ENCODE results near the gene ACTRT2. TPM values are rescaled to one million over a fixed set of nuclear protein-coding genes. Genes with fewer than 3 reads are reported as not detected.

Gene ACTRT2
- total RNA-seq, 4 donors from 2014 or later = not detected

GRCh38 chr1:3015744-3016143 lies 5.5 kb upstream of the ACTRT2 start:
- no peaks in the 10 kb centered on the region for H3K9me3 ChIP-seq
- peaks cover 19 to 30% (median 26%) of the 10 kb centered on the region in 3 donors for H3K27me3 ChIP-seq
- intact Hi-C loops (cut with DNase I; ENCODE audit: low total_unique reads) (no loop called here), in situ Hi-C loops (cut with MboI; ENCODE audit: low sequenced_read_pairs in 4 of 4) (loop anchor here in 3 of 4 donors (25.0 kb wide), 3 partner anchors 272 to 397 kb away; no protein-coding TSS in a partner anchor)
- no peak overlapping the region for H3K4me3 ChIP-seq
- H3K27ac ChIP-seq = no peak overlapping the region
- ATAC-seq = no peak
- no peaks in the 10 kb centered on the region for H3K36me3 ChIP-seq
- H3K4me1 ChIP-seq = no peaks in the 10 kb centered on the region
- no peak for DNase-seq
- TF ChIP-seq CTCF (IDR thresholded peaks at IDR 0.05 in 4 of 5, conservative IDR thresholded peaks at IDR 0.05 in 1 of 5) = no peak
- no peak for TF ChIP-seq POLR2A (IDR thresholded peaks at IDR 0.05)

- Histone ChIP-seq H3K4me1 (no peaks in the 10 kb centered on the region), H3K27ac (no peak overlapping the region), H3K9me3 (no peaks in the 10 kb centered on the region), H3K27me3 (peaks cover 16 to 30% (median 26%) of the 10 kb centered on the region in 3 donors), H3K36me3 (no peaks in the 10 kb centered on the region), H3K4me3 (no peak overlapping the region)
- ATAC-seq (no peak), DNase-seq (peak in 1 of 2 donors; percentile 1)
- intact Hi-C loops (cut with DNase I; ENCODE audit: low total_unique reads) (no loop called here), in situ Hi-C loops (cut with MboI; ENCODE audit: low sequenced_read_pairs in 4 of 4) (loop anchor here in 3 of 4 donors (25.0 kb wide), 3 partner anchors 270 to 395 kb away; no protein-coding TSS in a partner anchor)
- TF ChIP-seq POLR2A (IDR thresholded peaks at IDR 0.05) = no peak
- TF ChIP-seq CTCF (IDR thresholded peaks at IDR 0.05 in 4 of 5, conservative IDR thresholded peaks at IDR 0.05 in 1 of 5) = no peak
Observed at GRCh38 chr1:3016641-3017439, 4.4 kb upstream of the ACTRT2 start.

DNA sequence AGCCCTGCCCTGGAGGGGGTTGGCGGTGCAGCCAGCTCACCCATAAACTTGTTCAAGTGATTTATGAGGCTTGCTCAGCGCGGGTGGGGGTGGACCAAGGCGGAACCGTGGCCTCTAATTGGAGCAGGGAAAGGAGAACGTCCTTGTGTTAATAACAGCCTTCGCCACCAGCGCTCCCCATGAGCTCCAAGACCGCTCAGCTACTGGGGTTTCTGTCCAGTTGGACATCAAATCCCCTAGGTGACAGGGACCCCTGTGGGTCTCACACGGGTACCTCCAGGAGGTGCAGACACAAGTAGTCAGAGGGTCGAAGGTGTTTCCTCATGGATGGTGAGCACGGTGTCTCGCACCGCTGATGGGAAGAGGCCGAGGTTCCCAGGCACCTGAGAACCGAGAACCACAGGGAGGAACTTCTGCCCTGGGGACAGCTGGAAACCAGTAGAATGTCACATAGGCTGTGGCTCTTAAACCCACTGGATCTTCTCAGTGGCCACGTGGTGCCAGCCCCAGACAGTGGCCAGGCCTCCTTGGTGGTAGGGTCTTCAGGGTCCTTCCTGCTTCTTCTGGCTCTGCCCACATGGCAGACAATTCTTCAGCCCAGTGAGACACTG lies 3.7 kb upstream of the ACTRT2 start:
- in situ Hi-C loops (cut with MboI; ENCODE audit: low sequenced_read_pairs in 4 of 4) = loop anchor here in 3 of 4 donors (25.0 kb wide), 3 partner anchors 270 to 395 kb away; no protein-coding TSS in a partner anchor
- no peaks in the 10 kb centered on the region for H3K4me1 ChIP-seq
- no peak overlapping the region for H3K4me3 ChIP-seq
- intact Hi-C loops (cut with DNase I; ENCODE audit: low total_unique reads) = no loop called here
- peaks cover 10 to 30% (median 23%) of the 10 kb centered on the region in 3 donors for H3K27me3 ChIP-seq
- ATAC-seq = no peak
- no peak for TF ChIP-seq POLR2A (IDR thresholded peaks at IDR 0.05)
- no peak for TF ChIP-seq CTCF (IDR thresholded peaks at IDR 0.05 in 4 of 5, conservative IDR thresholded peaks at IDR 0.05 in 1 of 5)
- DNase-seq = peak in 1 of 2 donors; percentile 4
- H3K27ac ChIP-seq = no peak overlapping the region
- no peaks in the 10 kb centered on the region for H3K36me3 ChIP-seq
- no peaks in the 10 kb centered on the region for H3K9me3 ChIP-seq

- in situ Hi-C loops (cut with MboI; ENCODE audit: low sequenced_read_pairs in 4 of 4) = loop anchor here in 3 of 4 donors (25.0 kb wide), 3 partner anchors 269 to 394 kb away; no protein-coding TSS in a partner anchor
Observed at GRCh38 chr1:3018051-3018471, 3.2 kb upstream of the ACTRT2 start.

More at GRCh38 chr1:3018051-3018471, 3.2 kb upstream of the ACTRT2 start:
- Histone ChIP-seq H3K9me3 (no peaks in the 10 kb centered on the region), H3K27ac (no peak overlapping the region), H3K36me3 (no peaks in the 10 kb centered on the region), H3K4me1 (no peaks in the 10 kb centered on the region), H3K4me3 (no peak overlapping the region), H3K27me3 (peaks cover 5 to 30% (median 18%) of the 10 kb centered on the region in 3 donors)
- DNase-seq (no peak), ATAC-seq (no peak)
- TF ChIP-seq POLR2A (IDR thresholded peaks at IDR 0.05) = no peak
- no peak for TF ChIP-seq CTCF (IDR thresholded peaks at IDR 0.05 in 4 of 5, conservative IDR thresholded peaks at IDR 0.05 in 1 of 5)
- intact Hi-C loops (cut with DNase I; ENCODE audit: low total_unique reads) = no loop called here

All from gastrocnemius medialis (tissue), 4 donors.